Measurements from ENCODE around the gene PRSS58.
A peak's percentile ranks its signal among the peaks of the same experiment; 100 is the strongest.

Gene PRSS58, protein sequence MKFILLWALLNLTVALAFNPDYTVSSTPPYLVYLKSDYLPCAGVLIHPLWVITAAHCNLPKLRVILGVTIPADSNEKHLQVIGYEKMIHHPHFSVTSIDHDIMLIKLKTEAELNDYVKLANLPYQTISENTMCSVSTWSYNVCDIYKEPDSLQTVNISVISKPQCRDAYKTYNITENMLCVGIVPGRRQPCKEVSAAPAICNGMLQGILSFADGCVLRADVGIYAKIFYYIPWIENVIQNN

GRCh38 chr7:142257958-142258357 is at the start of gene PRSS58:
Gene PRSS58 (minus strand): TSS chr7:142258058. CDS start chr7:142257707, 351 bp downstream.
- TF ChIP-seq CTCF (conservative IDR thresholded peaks at IDR 0.05; ENCODE audit: low read depth, low read length): no peak

DNA sequence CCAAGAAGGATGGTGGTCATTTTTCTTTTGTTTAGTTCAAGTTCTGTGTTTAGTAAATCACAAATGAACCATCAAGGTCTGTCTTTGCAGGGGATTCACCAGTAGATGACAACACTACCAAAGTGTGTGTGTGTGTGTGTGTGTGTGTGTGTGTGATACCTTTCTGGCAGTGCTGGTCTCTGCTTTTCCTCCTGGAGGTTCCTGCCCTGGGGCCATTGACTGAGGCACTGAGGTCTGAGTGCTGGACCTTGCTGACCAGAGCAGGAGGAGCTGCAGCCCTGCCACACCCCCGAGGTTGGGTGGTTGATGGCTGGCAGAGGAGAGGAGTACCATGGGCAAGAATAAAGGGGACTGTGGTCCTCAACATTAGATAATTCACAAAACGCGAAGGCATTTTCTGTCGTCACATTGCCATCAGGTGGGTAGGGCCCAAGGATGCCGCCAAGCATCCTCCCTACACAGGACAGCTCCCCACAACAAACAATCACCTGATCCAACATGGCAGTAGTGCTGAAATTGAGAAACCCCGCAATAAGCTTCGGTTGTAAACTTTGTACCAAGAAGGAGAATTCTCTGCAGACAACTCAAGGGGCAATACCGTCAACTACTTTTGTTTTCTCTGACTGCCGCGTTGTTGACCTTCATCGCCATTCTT is 49.5 kb upstream of the PRSS58 start:
- H3K79me2 ChIP-seq (ENCODE audit: insufficient read depth, low read depth): no peaks in the 10 kb centered on the region
- no peaks in the 10 kb centered on the region for H3K36me3 ChIP-seq (ENCODE audit: insufficient read depth)
- no peak overlapping the region for H2AFZ ChIP-seq (ENCODE audit: low read depth)
- no peak overlapping the region for H3K9ac ChIP-seq
- H3K4me3 ChIP-seq (IDR thresholded peaks at IDR 0.05; ENCODE audit: insufficient read depth, low read depth, low read length): no peak overlapping the region
- no peaks in the 10 kb centered on the region for H3K27me3 ChIP-seq (ENCODE audit: insufficient read depth, low read depth)
- H3K27ac ChIP-seq: no peak overlapping the region
- H4K20me1 ChIP-seq (ENCODE audit: insufficient read depth): no peaks in the 10 kb centered on the region
- H3K4me1 ChIP-seq (ENCODE audit: low read depth, poor library complexity, severe bottlenecking): no peaks in the 10 kb centered on the region
- H3K4me2 ChIP-seq: no peak overlapping the region
- TF ChIP-seq CTCF (conservative IDR thresholded peaks at IDR 0.05; ENCODE audit: low read depth, low read length): no peak

More at GRCh38 chr7:142257958-142258357, at the start of gene PRSS58:
- Histone ChIP-seq H3K4me1 (ENCODE audit: low read depth, poor library complexity, severe bottlenecking) (no peaks in the 10 kb centered on the region), H3K79me2 (ENCODE audit: insufficient read depth, low read depth) (no peaks in the 10 kb centered on the region), H4K20me1 (ENCODE audit: insufficient read depth) (no peaks in the 10 kb centered on the region), H3K27me3 (ENCODE audit: insufficient read depth, low read depth) (no peaks in the 10 kb centered on the region), H3K4me2 (no peak within 1 kb of the TSS), H3K36me3 (ENCODE audit: insufficient read depth) (no peaks in the 10 kb centered on the region), H3K9ac (no peak within 1 kb of the TSS), H3K4me3 (IDR thresholded peaks at IDR 0.05; ENCODE audit: insufficient read depth, low read depth, low read length) (no peak within 1 kb of the TSS), H2AFZ (ENCODE audit: low read depth) (no peak within 1 kb of the TSS), H3K27ac (no peak within 1 kb of the TSS)

DNA sequence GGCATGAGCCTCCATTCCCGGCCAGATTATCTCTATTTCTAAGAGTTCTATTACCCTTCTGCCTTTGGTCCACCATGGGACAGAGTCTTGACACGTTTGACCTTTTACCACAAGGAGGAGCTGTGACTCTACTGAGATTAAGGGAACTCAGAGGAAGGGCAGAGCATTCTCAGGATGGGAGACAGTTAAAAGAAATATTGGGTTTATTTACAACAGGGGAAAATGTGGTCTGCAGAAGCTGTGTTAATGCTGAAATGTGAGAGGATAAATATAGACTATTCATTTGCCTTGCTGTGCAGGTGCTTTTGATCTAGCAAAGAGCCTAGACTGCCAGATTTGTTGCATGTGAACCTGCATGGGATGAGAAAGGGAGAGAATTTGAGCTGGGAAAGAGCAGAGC is 45.8 kb upstream of the PRSS58 start:
- H3K36me3 ChIP-seq (ENCODE audit: insufficient read depth): no peaks in the 10 kb centered on the region
- no peaks in the 10 kb centered on the region for H4K20me1 ChIP-seq (ENCODE audit: insufficient read depth)
- H3K27ac ChIP-seq: no peak overlapping the region
- no peak overlapping the region for H3K4me3 ChIP-seq (IDR thresholded peaks at IDR 0.05; ENCODE audit: insufficient read depth, low read depth, low read length)
- TF ChIP-seq CTCF (conservative IDR thresholded peaks at IDR 0.05; ENCODE audit: low read depth, low read length): peak; percentile 55
- H3K27me3 ChIP-seq (ENCODE audit: insufficient read depth, low read depth): no peaks in the 10 kb centered on the region
- no peak overlapping the region for H3K9ac ChIP-seq
- H2AFZ ChIP-seq (ENCODE audit: low read depth): no peak overlapping the region
- no peak overlapping the region for H3K4me2 ChIP-seq
- H3K79me2 ChIP-seq (ENCODE audit: insufficient read depth, low read depth): no peaks in the 10 kb centered on the region
- H3K4me1 ChIP-seq (ENCODE audit: low read depth, poor library complexity, severe bottlenecking): no peaks in the 10 kb centered on the region

- Histone ChIP-seq H3K4me2 (no peak overlapping the region), H3K27ac (no peak overlapping the region), H3K4me3 (IDR thresholded peaks at IDR 0.05; ENCODE audit: insufficient read depth, low read depth, low read length) (no peak overlapping the region), H2AFZ (ENCODE audit: low read depth) (peak overlapping the region; percentile 22; the same call in 1 of the 2 replicates), H4K20me1 (ENCODE audit: insufficient read depth) (no peaks in the 10 kb centered on the region), H3K27me3 (ENCODE audit: insufficient read depth, low read depth) (no peaks in the 10 kb centered on the region), H3K4me1 (ENCODE audit: low read depth, poor library complexity, severe bottlenecking) (no peaks in the 10 kb centered on the region), H3K79me2 (ENCODE audit: insufficient read depth, low read depth) (no peaks in the 10 kb centered on the region), H3K36me3 (ENCODE audit: insufficient read depth) (no peaks in the 10 kb centered on the region), H3K9ac (no peak overlapping the region)
- peak; percentile 69 for TF ChIP-seq CTCF (conservative IDR thresholded peaks at IDR 0.05; ENCODE audit: low read depth, low read length)
These were observed 44.2 kb upstream of the PRSS58 start for GRCh38 chr7:142301923-142302550.
